Measurements from ENCODE around the gene PPIC.
"Not testable (repeated sequence)": the region's sequence is repeated elsewhere in the genome, so short reads cannot be mapped to it uniquely, and the experiment has no call there.

DNA sequence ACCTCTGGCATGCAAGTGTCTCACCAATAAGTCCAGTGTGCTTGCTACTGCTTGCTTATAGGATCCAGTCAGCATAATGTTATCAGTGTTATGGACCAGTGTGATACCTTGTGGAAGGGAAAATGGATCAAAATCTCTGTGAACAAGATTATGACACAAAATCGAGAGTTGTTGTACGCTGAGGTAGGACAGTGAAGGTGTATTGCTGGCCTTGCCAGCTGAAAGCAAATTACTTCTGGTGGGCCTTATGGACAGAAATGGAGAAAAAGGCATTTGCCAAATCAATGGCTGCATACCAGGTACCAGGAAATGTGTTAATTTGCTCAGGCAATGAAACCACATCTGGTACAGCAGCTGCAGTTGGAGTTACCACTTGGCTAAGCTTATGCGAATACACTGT lies 62.3 kb downstream of the PPIC start:
- TF ChIP-seq, protein P1, sequence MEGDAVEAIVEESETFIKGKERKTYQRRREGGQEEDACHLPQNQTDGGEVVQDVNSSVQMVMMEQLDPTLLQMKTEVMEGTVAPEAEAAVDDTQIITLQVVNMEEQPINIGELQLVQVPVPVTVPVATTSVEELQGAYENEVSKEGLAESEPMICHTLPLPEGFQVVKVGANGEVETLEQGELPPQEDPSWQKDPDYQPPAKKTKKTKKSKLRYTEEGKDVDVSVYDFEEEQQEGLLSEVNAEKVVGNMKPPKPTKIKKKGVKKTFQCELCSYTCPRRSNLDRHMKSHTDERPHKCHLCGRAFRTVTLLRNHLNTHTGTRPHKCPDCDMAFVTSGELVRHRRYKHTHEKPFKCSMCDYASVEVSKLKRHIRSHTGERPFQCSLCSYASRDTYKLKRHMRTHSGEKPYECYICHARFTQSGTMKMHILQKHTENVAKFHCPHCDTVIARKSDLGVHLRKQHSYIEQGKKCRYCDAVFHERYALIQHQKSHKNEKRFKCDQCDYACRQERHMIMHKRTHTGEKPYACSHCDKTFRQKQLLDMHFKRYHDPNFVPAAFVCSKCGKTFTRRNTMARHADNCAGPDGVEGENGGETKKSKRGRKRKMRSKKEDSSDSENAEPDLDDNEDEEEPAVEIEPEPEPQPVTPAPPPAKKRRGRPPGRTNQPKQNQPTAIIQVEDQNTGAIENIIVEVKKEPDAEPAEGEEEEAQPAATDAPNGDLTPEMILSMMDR (IDR thresholded peaks at IDR 0.05): not testable (repeated sequence)
- not testable (repeated sequence) for TF ChIP-seq POLR2A, POLR2AphosphoS5, EP300 (IDR thresholded peaks at IDR 0.05)
